Breast epithelium (tissue), 4 donors: ENCODE data around the gene ASXL2. TPM values are rescaled to one million over a fixed set of nuclear protein-coding genes. Genes with fewer than 3 reads are reported as not detected.

Experiments used
- DNase-seq, 2 donors: peaks; one replicate each; pipeline ENCODE4 v3.0.0-alpha.2; 2019; ENCODE audit warnings: low spot score in 2 of 2
- H3K27ac ChIP-seq, 2 donors: fragments of 200-600 bp; sonication (generic) in 1 of 2; one replicate each; pipeline ENCODE4 v1.5.1; 2016 to 2019; ENCODE audit warnings: mild to moderate bottlenecking in 1 of 2
- H3K27me3 ChIP-seq, 2 donors: fragments of 200-600 bp; sonication (generic) in 1 of 2; one replicate each; pipeline versions ENCODE4 v1.5.1 to v1.6.0; 2017 to 2019; ENCODE audit warnings: control low read depth in 1 of 2, mild to moderate bottlenecking in 1 of 2
- H3K36me3 ChIP-seq: fragments of 200-600 bp; one replicate; pipeline ENCODE4 v1.5.1; 2019
- H3K4me1 ChIP-seq, 2 donors: fragments of 200-600 bp; sonication (generic); one replicate each; pipeline ENCODE4 v1.5.1; 2016 to 2019; ENCODE audit warnings: control low read depth in 1 of 2
- H3K4me3 ChIP-seq, 3 donors: fragments of 200-600 bp; sonication (generic); 1 replicate in 2 of 3; 2 replicates in 1 of 3; pipeline ENCODE4 v1.5.1; 2016 to 2019; ENCODE audit warnings: mild to moderate bottlenecking in 3 of 3, moderate library complexity in 2 of 3
- H3K9me3 ChIP-seq, 2 donors: fragments of 200-600 bp; sonication (generic) in 1 of 2; one replicate each; pipeline ENCODE4 v1.5.1; 2016 to 2019; ENCODE audit warnings: control low read depth in 1 of 2
- CTCF ChIP-seq, 3 donors: fragments of 450-650 bp; IDR thresholded peaks; one replicate each; pipeline ENCODE4 v1.5.1; 2016 to 2017; ENCODE audit warnings: antibody characterized with exemption in 3 of 3, mild to moderate bottlenecking in 3 of 3, moderate library complexity in 3 of 3
- POLR2A ChIP-seq: fragments of 450-650 bp; IDR thresholded peaks from one replicate; pipeline ENCODE4 v1.6.1; 2016; ENCODE audit warnings: antibody characterized with exemption, mild to moderate bottlenecking, moderate library complexity
- POLR2AphosphoS5 ChIP-seq, 3 donors: sonication (generic); formaldehyde crosslinking; IDR thresholded peaks; one replicate each; pipeline ENCODE4 v1.6.1; 2017; ENCODE audit warnings: antibody characterized with exemption in 3 of 3
- intact Hi-C: fragments of 100-400 bp; cut with DNase I; formaldehyde crosslinking; loops from one replicate; pipeline ENCODE4 v1.15.1; 2023; ENCODE audit warnings: low total_unique reads
- total RNA-seq, 3 donors: library from RNA; depleted of rRNA; stranded (reverse); fragments of >200 nt; gene quantifications; one replicate each; pipeline ENCODE4 v1.1.0, GENCODE V29; 2016

The ASXL2 gene
- total RNA-seq, 3 donors from 2014 or later = 16.4 to 18.2 (median 17.4) TPM

- H3K27ac ChIP-seq = peak overlapping the region; percentile 5 to 37
- H3K4me1 ChIP-seq = no peaks in the 10 kb centered on the region
- no peaks in the 10 kb centered on the region for H3K27me3 ChIP-seq
- intact Hi-C loops = no loop called here
- no peak for DNase-seq
- H3K9me3 ChIP-seq = no peaks in the 10 kb centered on the region
- H3K4me3 ChIP-seq = no peak overlapping the region
- TF ChIP-seq CTCF (IDR thresholded peaks at IDR 0.05) (no peak), POLR2AphosphoS5 (IDR thresholded peaks at IDR 0.05) (no peak), POLR2A (no peak)
- no peaks in the 10 kb centered on the region for H3K36me3 ChIP-seq
These were observed 185.4 kb downstream of the ASXL2 start for GRCh38 chr2:25692737-25693445.

GRCh38 chr2:25692143-25692542, 186.1 kb downstream of the ASXL2 start:
- Histone ChIP-seq H3K36me3 (no peaks in the 10 kb centered on the region), H3K4me1 (no peaks in the 10 kb centered on the region), H3K4me3 (no peak overlapping the region), H3K27me3 (no peaks in the 10 kb centered on the region), H3K27ac (peak overlapping the region; percentile 5 to 78), H3K9me3 (no peaks in the 10 kb centered on the region)
- intact Hi-C loops = no loop called here
- peak; percentile 58 to 87 for DNase-seq
- TF ChIP-seq CTCF (IDR thresholded peaks at IDR 0.05) = no peak
- peak in 1 of 3 donors; percentile 63 for TF ChIP-seq POLR2AphosphoS5 (IDR thresholded peaks at IDR 0.05)
- no peak for TF ChIP-seq POLR2A

GRCh38 chr2:25690058-25690457, 188.2 kb downstream of the ASXL2 start:
- peak in 1 of 2 donors; percentile 27 for DNase-seq
- TF ChIP-seq CTCF (IDR thresholded peaks at IDR 0.05) (no peak), POLR2AphosphoS5 (IDR thresholded peaks at IDR 0.05) (no peak), POLR2A (no peak)

GRCh38 chr2:25688236-25688635, 190.1 kb downstream of the ASXL2 start:
- H3K27ac ChIP-seq = no peak overlapping the region
- no peaks in the 10 kb centered on the region for H3K36me3 ChIP-seq
- no peaks in the 10 kb centered on the region for H3K27me3 ChIP-seq
- no peaks in the 10 kb centered on the region for H3K4me1 ChIP-seq
- TF ChIP-seq POLR2AphosphoS5 (IDR thresholded peaks at IDR 0.05) = no peak
- H3K4me3 ChIP-seq = no peak overlapping the region
- no peak for DNase-seq
- H3K9me3 ChIP-seq = no peaks in the 10 kb centered on the region
- intact Hi-C loops = no loop called here

More at GRCh38 chr2:25690058-25690457, 188.2 kb downstream of the ASXL2 start:
- H3K27ac ChIP-seq = no peak overlapping the region
- H3K4me1 ChIP-seq = no peaks in the 10 kb centered on the region
- H3K36me3 ChIP-seq = no peaks in the 10 kb centered on the region
- no peaks in the 10 kb centered on the region for H3K27me3 ChIP-seq
- H3K4me3 ChIP-seq = no peak overlapping the region
- H3K9me3 ChIP-seq = no peaks in the 10 kb centered on the region
- intact Hi-C loops = no loop called here

- DNase-seq = no peak
- no peaks in the 10 kb centered on the region for H3K27me3 ChIP-seq
- H3K36me3 ChIP-seq = no peaks in the 10 kb centered on the region
- no peak overlapping the region for H3K27ac ChIP-seq
- intact Hi-C loops = no loop called here
- H3K4me1 ChIP-seq = no peaks in the 10 kb centered on the region
- H3K4me3 ChIP-seq = no peak overlapping the region
- no peaks in the 10 kb centered on the region for H3K9me3 ChIP-seq
- TF ChIP-seq CTCF (IDR thresholded peaks at IDR 0.05) (no peak), POLR2AphosphoS5 (IDR thresholded peaks at IDR 0.05) (no peak), POLR2A (no peak)
These were observed 192.5 kb downstream of the ASXL2 start for GRCh38 chr2:25685741-25686140.
